ENCODE data around the gene MAGEC1.

DNA sequence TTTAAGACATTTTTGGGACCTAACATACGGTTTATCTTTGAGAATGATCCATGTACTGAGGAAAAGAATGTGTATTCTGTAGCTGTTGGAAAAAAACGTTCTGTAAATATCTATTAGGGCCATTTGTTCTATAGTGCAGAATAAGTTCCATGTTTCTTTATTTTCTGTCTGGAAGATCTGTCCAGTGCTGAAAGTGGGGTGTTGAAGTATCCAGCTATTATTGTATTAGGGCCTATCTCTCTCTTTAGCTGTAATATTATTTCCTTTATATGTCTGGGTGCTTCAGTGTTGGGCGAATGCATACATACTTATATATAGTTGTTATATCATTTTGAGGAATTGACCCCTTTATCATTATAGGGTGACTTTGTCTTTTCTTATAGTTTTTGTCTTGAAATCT is 24.7 kb downstream of the MAGEC1 start:
- no peak for TF ChIP-seq POLR2A (IDR thresholded peaks at IDR 0.05)
- TF ChIP-seq, protein P1, sequence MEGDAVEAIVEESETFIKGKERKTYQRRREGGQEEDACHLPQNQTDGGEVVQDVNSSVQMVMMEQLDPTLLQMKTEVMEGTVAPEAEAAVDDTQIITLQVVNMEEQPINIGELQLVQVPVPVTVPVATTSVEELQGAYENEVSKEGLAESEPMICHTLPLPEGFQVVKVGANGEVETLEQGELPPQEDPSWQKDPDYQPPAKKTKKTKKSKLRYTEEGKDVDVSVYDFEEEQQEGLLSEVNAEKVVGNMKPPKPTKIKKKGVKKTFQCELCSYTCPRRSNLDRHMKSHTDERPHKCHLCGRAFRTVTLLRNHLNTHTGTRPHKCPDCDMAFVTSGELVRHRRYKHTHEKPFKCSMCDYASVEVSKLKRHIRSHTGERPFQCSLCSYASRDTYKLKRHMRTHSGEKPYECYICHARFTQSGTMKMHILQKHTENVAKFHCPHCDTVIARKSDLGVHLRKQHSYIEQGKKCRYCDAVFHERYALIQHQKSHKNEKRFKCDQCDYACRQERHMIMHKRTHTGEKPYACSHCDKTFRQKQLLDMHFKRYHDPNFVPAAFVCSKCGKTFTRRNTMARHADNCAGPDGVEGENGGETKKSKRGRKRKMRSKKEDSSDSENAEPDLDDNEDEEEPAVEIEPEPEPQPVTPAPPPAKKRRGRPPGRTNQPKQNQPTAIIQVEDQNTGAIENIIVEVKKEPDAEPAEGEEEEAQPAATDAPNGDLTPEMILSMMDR (IDR thresholded peaks at IDR 0.05), result no peak

All from adrenal gland (tissue), 5 donors.